NCI-H2029 (cell line): ENCODE measurements around the gene OSBPL10.

Experiments
- DNase-seq: peaks from one replicate; lab custom pipeline; 2025; lab: John Stamatoyannopoulos, UW

Gene OSBPL10

GRCh38 chr3:31615071-31615875 lies 365.8 kb downstream of the OSBPL10 start:
- no peak for DNase-seq

- peak; percentile 62 for DNase-seq
Observed at GRCh38 chr3:31614162-31614921, 366.7 kb downstream of the OSBPL10 start.

GRCh38 chr3:31613654-31614053 lies 367.4 kb downstream of the OSBPL10 start:
- DNase-seq = no peak

- DNase-seq = no peak
Observed at GRCh38 chr3:31613177-31613576, 367.9 kb downstream of the OSBPL10 start.
